HG03108 (cell line): ENCODE measurements around the gene CBLN1.
A peak's percentile ranks its signal among the peaks of the same experiment; 100 is the strongest.

Source experiments
- ATAC-seq: cut with Tn5 transposase; IDR thresholded peaks from one replicate; pipeline ENCODE4 v1.9.1; 2021; ENCODE audit warnings: moderate library complexity; ENCODE audit not compliant: unreplicated experiment

The CBLN1 gene

GRCh38 chr16:49281480-49281842 lies at the start of gene CBLN1:
CBLN1 (minus strand) TSS chr16:49281838; CDS start chr16:49281465, 373 bp downstream.
- ATAC-seq = no peak

GRCh38 chr16:49330562-49331201 lies 49.0 kb upstream of the CBLN1 start:
- ATAC-seq = no peak

- ATAC-seq = no peak
Measured at GRCh38 chr16:49328325-49328724, 46.7 kb upstream of the CBLN1 start.

DNA sequence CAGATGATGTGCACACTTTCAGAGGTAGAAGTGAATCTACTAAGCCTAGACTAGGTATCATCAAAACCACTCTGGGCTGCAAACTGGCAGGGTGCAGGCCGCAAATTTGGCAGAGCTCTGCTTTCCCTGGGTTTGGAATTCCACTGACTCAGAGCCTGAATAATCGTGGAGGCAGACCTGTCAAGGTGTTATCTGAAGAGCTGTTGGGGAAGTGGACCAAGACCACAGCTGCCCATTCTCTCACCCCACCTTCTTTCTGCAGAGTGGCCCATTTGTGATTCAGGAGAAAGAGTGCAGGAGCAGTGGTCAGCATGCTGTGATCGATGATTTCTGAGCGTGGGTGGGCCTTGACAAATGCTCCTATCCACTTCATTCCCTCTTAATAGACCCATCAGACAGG lies 45.8 kb upstream of the CBLN1 start:
- no peak for ATAC-seq

GRCh38 chr16:49324703-49325102 lies 43.1 kb upstream of the CBLN1 start:
- ATAC-seq = no peak

DNA sequence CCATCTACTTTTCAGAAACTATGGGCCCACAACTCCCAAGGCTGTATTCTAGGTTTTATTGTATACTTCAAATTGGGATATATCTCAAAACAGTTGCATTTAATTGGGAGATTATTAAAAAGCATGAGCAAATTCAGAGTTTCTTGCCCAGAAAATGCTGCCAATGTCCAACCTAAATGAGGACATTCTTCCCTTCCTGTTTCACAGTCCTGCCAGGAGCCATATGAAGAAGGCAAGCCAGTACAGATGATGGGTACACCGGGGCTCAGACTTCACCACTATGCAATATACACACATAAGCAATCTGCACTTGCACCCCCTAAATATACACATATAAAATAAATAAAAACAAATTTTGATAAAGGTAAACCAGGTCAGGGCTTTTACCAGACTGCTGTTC lies 34.0 kb upstream of the CBLN1 start:
- ATAC-seq = no peak

- ATAC-seq = no peak
Measured at GRCh38 chr16:49312389-49312985, 30.8 kb upstream of the CBLN1 start.

DNA sequence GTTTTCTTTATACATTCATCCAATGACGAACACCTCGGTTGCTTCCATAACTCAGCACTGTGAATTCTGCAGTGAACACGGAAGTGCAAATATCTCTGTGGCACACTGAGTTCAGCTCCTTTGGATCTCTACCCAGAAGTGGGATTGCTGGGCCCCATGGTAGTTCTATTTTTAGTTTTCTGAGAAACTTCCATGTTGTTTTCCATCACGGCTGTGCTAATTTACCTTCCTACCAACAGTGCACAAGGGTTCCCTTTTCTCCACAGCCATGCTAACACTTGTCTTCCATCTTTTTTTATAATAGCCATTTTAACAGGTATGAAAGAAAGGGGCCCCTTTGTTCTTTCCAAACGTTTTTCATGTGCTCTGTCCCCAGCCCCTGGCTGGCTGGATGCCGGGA lies 30.2 kb upstream of the CBLN1 start:
- no peak for ATAC-seq

- no peak for ATAC-seq
Measured at GRCh38 chr16:49307176-49307575, 25.5 kb upstream of the CBLN1 start.

DNA sequence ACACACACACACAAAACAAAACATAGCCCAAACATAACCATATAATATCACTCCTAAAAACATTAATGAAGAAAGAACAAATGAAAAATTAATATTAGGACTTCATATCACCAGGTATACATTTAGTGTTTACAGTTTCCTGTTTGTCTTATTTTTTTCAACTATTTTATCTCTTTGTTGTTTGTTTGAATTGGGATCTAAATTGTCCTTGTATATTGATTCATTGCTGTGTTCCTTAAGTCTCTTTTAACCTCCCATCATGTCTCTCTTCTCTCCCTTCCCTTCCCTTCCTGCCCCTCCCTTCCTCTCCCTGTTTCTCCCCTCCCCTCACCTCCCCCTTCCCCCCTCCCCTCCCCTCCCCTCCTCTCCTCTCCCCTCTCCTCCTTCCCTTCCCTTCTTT lies 23.8 kb upstream of the CBLN1 start:
- no peak for ATAC-seq

DNA sequence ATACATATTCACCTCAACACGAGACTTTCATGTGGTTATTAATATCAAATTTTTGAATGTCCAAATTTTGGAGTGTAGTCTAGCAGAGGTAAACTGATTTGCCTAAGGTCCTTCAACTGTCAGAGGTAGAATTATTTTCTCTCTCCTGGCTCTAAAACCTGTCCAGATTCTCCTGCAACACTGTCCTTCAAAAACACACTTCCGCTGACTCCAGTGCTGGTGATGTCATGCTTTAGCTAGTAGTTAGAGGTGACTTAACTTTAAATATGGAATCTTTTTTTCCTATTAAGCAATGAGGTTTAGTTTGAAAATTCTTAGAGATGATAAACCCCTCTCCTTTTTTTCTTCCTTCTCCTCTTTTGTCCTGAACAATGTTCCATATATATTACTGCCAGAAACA lies 10.8 kb upstream of the CBLN1 start:
- ATAC-seq = no peak

DNA sequence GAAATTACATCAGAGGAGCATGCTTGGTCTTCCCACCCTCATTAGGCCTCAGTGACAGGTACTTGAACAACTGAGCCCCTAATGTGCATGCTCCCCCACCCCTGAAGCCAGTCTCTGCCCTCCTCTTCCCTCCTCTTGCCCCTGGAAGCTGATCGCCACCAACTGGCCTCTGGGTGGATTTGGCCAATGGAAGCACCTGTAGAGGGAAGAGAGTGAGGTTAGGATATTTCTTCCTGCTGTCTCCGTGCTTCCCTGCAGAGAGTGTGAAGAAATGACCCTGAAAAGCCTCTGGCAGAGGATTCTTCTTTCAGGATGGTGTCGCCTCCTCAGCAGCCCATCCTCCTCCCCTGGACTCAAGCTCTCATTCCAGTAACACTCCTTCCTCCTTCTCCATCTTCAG lies 5.9 kb upstream of the CBLN1 start:
- ATAC-seq = no peak

GRCh38 chr16:49284962-49285361 lies 3.3 kb upstream of the CBLN1 start:
- no peak for ATAC-seq

DNA sequence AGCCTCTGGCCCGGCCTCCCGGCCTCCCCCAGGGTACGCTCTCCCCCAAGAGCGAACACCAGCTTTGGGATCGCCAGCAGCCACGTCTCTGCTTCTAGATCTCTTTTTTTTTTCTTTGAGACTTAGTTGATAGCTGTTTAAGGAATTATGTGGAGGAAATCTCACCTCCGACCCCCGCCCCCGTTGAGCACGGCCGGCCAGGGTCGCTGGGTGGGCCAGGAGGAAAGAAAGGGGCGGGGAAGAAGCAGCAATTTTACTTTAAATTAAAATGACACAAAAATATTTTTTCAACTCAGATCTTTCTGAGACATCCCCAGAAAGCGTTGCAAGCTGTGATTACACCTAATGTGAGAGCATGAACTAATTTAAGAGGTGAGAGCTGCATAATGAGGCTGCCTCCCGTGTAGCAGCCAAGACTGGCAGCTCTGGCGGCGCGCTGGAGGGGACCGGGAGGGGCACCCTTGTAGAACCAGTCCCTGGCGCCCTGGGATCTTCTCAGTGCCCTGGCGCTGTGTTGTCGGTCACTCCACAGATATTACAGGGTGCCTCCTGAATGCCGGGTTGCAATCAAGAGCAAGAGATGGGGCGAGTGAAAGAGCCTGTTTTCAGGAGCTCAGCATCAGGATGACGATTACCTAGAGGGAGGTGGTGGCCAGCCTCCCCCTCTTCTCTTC lies 1.9 kb upstream of the CBLN1 start:
- no peak for ATAC-seq

DNA sequence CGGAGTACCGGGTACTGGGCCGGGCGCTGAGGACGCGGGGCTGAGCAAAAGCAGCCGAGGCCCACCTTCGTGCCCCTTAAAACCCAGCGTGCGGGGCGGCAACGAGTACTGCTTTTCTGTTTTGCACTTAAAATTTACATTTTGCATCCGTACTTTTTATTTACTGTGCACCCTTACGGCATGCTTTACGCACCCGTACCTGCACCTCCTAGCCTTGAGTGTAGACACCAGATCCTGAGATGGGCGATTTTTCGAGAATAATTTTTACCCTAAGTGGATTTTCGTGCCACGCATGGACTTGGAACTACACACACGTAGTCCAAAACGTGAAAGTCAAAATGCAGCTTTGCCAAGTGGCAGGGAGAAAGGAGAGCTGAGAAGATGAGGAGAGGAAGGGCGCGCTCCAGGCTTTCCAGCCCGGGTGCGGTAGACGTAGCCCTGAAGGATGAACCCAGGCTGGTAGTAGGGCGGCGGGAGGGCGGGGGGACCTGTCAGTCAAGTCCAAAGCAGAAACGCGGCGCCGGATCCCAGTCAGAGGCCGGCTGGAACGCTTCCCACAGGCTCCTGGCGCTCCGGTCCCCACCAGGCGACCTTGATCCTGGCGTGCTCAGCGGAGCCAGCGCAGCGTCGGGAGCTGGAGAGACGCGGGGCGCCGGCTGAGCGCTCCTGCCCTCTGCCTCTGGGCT lies 1.2 kb upstream of the CBLN1 start:
- no peak for ATAC-seq

DNA sequence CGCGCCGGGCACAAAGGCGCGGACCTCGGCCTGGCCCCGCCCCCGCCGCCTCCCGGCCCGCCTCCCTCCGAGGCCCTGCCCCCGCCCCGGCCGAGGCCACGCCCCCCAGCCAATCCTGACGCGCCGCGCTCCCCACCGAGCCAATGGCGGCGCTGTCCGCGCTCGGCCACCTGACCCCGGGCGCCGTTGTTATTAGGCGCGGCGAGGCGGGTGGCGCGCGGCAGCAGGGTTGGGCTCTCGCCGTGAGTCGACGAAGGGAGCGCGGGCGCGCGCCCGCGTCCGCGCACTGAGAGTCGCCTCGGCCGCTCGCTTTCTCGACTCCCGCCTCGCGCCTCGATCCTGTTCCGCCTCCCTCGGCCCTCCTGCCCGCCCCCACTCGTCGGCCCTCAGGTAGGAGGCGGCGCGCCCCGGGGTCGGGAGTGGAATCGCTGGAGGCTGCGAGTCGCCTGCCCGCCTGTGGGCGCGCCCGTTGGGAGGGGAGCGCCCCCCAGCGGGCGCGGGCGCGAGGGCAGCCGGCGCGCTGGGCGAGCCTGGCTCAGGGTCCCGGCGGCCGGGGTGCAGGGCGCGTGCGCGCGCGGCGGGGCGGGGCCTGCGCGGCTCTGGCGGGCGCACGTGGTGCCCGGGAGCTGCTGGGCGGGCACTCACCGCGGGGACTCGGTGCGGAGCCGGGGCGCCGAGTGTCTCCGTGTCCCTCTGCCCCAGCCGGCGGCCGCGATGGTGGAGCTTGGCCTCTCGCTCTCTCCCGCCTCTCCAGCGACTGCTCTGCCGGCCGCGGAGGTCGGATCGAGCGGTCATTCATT lies 405 bp upstream of the CBLN1 start:
- ATAC-seq = peak; percentile 88

- no peak for ATAC-seq
Measured at GRCh38 chr16:49280841-49281371, 732 bp downstream of the CBLN1 start.

- ATAC-seq = no peak
Measured at GRCh38 chr16:49280105-49280741, 1.4 kb downstream of the CBLN1 start.

GRCh38 chr16:49278944-49279725 lies 2.5 kb downstream of the CBLN1 start:
- no peak for ATAC-seq

DNA sequence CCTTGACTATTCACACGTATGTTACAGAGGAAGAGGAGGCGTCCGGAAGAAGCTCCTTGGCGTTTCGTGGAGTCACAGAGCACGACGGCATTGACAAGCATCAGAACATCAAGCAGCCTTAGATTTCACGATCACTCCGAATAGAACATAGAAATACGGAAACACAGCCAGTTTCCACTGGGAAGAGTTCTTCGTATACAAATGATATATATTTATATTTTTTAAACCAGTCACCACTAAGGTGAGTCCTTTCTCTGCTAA lies 3.1 kb downstream of the CBLN1 start:
- ATAC-seq = no peak
